H9 (cell line): ENCODE measurements around the gene MPG. TPM values are rescaled to one million over a fixed set of nuclear protein-coding genes. Genes with fewer than 3 reads are reported as not detected.

Experiments used
- DNase-seq: peaks from one replicate; pipeline ENCODE4 v3.0.0-alpha.2; 2017
- H2AFZ ChIP-seq: one replicate; pipeline ENCODE4 v1.6.1; 2013; ENCODE audit warnings: mild to moderate bottlenecking, low read length, control low read depth, moderate library complexity
- H2AK5ac ChIP-seq: 2 replicates; pipeline ENCODE4 v1.6.1; 2013; ENCODE audit warnings: low read length, control low read depth, mixed read lengths; ENCODE audit not compliant: insufficient read length
- H2BK120ac ChIP-seq: one replicate; pipeline ENCODE4 v1.6.1; 2013; ENCODE audit warnings: low read depth, mild to moderate bottlenecking, low read length, control low read depth, inconsistent platforms; ENCODE audit not compliant: poor library complexity, severe bottlenecking
- H2BK12ac ChIP-seq: 2 replicates; pipeline ENCODE4 v1.6.1; 2013; ENCODE audit warnings: low read length, control low read depth, mixed read lengths, low read depth; ENCODE audit not compliant: insufficient read length
- H2BK15ac ChIP-seq: 2 replicates; pipeline ENCODE4 v1.6.1; 2013; ENCODE audit warnings: low read depth, low read length, control low read depth
- H2BK20ac ChIP-seq: one replicate; pipeline ENCODE4 v1.6.1; 2013; ENCODE audit warnings: low read depth, mild to moderate bottlenecking, low read length, control low read depth, inconsistent platforms; ENCODE audit not compliant: poor library complexity, severe bottlenecking
- H2BK5ac ChIP-seq: 2 replicates; pipeline ENCODE4 v1.6.1; 2013; ENCODE audit warnings: low read length, control low read depth, mixed read lengths; ENCODE audit not compliant: insufficient read length
- H3K14ac ChIP-seq: 2 replicates; pipeline ENCODE4 v1.6.1; 2013; ENCODE audit warnings: low read length, control low read depth; ENCODE audit not compliant: insufficient read depth
- H3K18ac ChIP-seq: 2 replicates; pipeline ENCODE4 v1.6.1; 2013; ENCODE audit warnings: low read depth, mild to moderate bottlenecking, mixed read lengths, low read length, control low read depth; ENCODE audit not compliant: insufficient read length
- H3K23ac ChIP-seq: 2 replicates; pipeline ENCODE4 v1.6.1; 2013; ENCODE audit warnings: low read length, control low read depth, mixed read lengths, low read depth; ENCODE audit not compliant: insufficient read length
- H3K23me2 ChIP-seq: 2 replicates; pipeline ENCODE4 v1.6.1; 2013; ENCODE audit warnings: low read depth, mild to moderate bottlenecking, mixed read lengths, low read length, control low read depth; ENCODE audit not compliant: insufficient read length, poor library complexity, severe bottlenecking
- H3K27ac ChIP-seq: 2 replicates; pipeline ENCODE4 v1.5.1; 2013; ENCODE audit warnings: low read length, control low read depth, mixed read lengths, low read depth; ENCODE audit not compliant: insufficient read length
- H3K27me3 ChIP-seq: 2 replicates; pipeline ENCODE4 v1.6.1; 2013; ENCODE audit warnings: low read length, control low read depth, inconsistent platforms; ENCODE audit not compliant: insufficient read depth
- H3K4ac ChIP-seq: 2 replicates; pipeline ENCODE4 v1.6.1; 2013; ENCODE audit warnings: low read depth, mild to moderate bottlenecking, control low read depth, inconsistent platforms, low read length, moderate library complexity
- H3K4me1 ChIP-seq: 2 replicates; pipeline ENCODE4 v1.6.1; 2013; ENCODE audit warnings: low read length, control low read depth, inconsistent platforms; ENCODE audit not compliant: insufficient read depth
- H3K4me2 ChIP-seq: 2 replicates; pipeline ENCODE4 v1.6.1; 2013; ENCODE audit warnings: low read length, control low read depth, mixed read lengths; ENCODE audit not compliant: insufficient read length, insufficient read depth
- H3K56ac ChIP-seq: 2 replicates; pipeline ENCODE4 v1.6.1; 2013; ENCODE audit warnings: low read depth, mild to moderate bottlenecking, mixed read lengths, low read length, control low read depth; ENCODE audit not compliant: insufficient read length
- H3K79me1 ChIP-seq: 2 replicates; pipeline ENCODE4 v1.6.1; 2013; ENCODE audit warnings: low read depth, mild to moderate bottlenecking, moderate library complexity, low read length, control low read depth, inconsistent platforms; ENCODE audit not compliant: insufficient read depth, poor library complexity, severe bottlenecking
- H3K79me2 ChIP-seq: 2 replicates; pipeline ENCODE4 v1.6.1; 2013; ENCODE audit warnings: low read length, control low read depth, inconsistent platforms; ENCODE audit not compliant: insufficient read depth
- H3K9ac ChIP-seq: 2 replicates; pipeline ENCODE4 v1.6.1; 2013; ENCODE audit warnings: low read length, control low read depth, mixed read lengths; ENCODE audit not compliant: insufficient read length; ENCODE audit errors: extremely low read depth
- H3K9me3 ChIP-seq: one replicate; pipeline ENCODE4 v1.6.1; 2013; ENCODE audit warnings: low read depth, low read length, inconsistent platforms; ENCODE audit not compliant: control insufficient read depth
- H3T11ph ChIP-seq: one replicate; pipeline ENCODE4 v1.6.1; 2013; ENCODE audit warnings: mild to moderate bottlenecking, low read length, control low read depth, inconsistent platforms
- H4K20me1 ChIP-seq: one replicate; pipeline ENCODE4 v1.6.1; 2013; ENCODE audit not compliant: control insufficient read depth, insufficient read length, insufficient read depth
- H4K5ac ChIP-seq: 2 replicates; pipeline ENCODE4 v1.6.1; 2013; ENCODE audit warnings: low read depth, mild to moderate bottlenecking, mixed read lengths, low read length, control low read depth; ENCODE audit not compliant: insufficient read length
- H4K8ac ChIP-seq: replicated peaks from 2 replicates; pipeline ENCODE4 v1.6.1; 2013; ENCODE audit warnings: low read length, control low read depth, mixed read lengths, low read depth; ENCODE audit not compliant: insufficient read length
- H4K91ac ChIP-seq: 2 replicates; pipeline ENCODE4 v1.6.1; 2013; ENCODE audit warnings: low read depth, mild to moderate bottlenecking, moderate library complexity, mixed read lengths, low read length, control low read depth; ENCODE audit not compliant: insufficient read length
- H3K27ac Mint-ChIP-seq, 3 experiments: 2 replicates in 2 of 3; 3 replicates in 1 of 3; pipeline ENCODE4 v1.8.0; 2020 to 2021; ENCODE audit warnings: mixed read lengths in 3 of 3, mild to moderate bottlenecking in 1 of 3, moderate library complexity in 1 of 3
- H3K27me3 Mint-ChIP-seq: 2 replicates; pipeline ENCODE4 v1.8.0; 2021; ENCODE audit warnings: low read depth, mild to moderate bottlenecking, moderate library complexity, mixed read lengths
- H3K36me3 Mint-ChIP-seq, 3 experiments: 2 replicates in 2 of 3; 3 replicates in 1 of 3; pipeline ENCODE4 v1.8.0; 2020 to 2021; ENCODE audit warnings: low read depth in 3 of 3, mixed read lengths in 3 of 3; ENCODE audit not compliant: insufficient read depth in 1 of 3
- H3K4me1 Mint-ChIP-seq, 2 experiments: 2 replicates each; pipeline ENCODE4 v1.8.0; 2020; ENCODE audit warnings: mixed read lengths in 2 of 2
- H3K4me3 Mint-ChIP-seq, 2 experiments: 2 replicates in 1 of 2; 3 replicates in 1 of 2; pipeline ENCODE4 v1.8.0; 2020 to 2021; ENCODE audit warnings: mild to moderate bottlenecking in 2 of 2, mixed read lengths in 2 of 2, moderate library complexity in 1 of 2
- H3K9me3 Mint-ChIP-seq, 2 experiments: 2 replicates in 1 of 2; 3 replicates in 1 of 2; pipeline ENCODE4 v1.8.0; 2020; ENCODE audit warnings: mild to moderate bottlenecking in 2 of 2, mixed read lengths in 2 of 2, moderate library complexity in 1 of 2
- WGBS: extraction: QIAGEN DNeasy Blood & Tissue Kit; methylation state at CpG from one replicate; pipeline ENCODE4 v1.1.7; 2013; ENCODE audit warnings: missing lambda C conversion rate, low lambda C conversion rate, mixed read lengths; ENCODE audit not compliant: insufficient read length; ENCODE audit errors: extremely low coverage; 5-methylcytosine and 5-hydroxymethylcytosine counted together
- total RNA-seq: library from RNA; stranded (reverse); gene quantifications from 2 replicates; pipeline ENCODE4 v1.2.1, GENCODE V29; 2021
- TF ChIP-seq, protein P1 (sequence below): fragments of 200-600 bp; sonication (generic); conservative IDR thresholded peaks from 3 replicates; pipeline ENCODE4 v1.8.0; 2021; ENCODE audit warnings: antibody characterized with exemption, mild to moderate bottlenecking

Gene MPG
- total RNA-seq, 1 experiment from 2014 or later, result 39.1 TPM

- no peak overlapping the region for H4K8ac ChIP-seq
- H3K27me3 ChIP-seq, result no peaks in the 10 kb centered on the region
- H3K18ac ChIP-seq, result no peak overlapping the region
- H2BK15ac ChIP-seq, result no peak overlapping the region
- no peaks in the 10 kb centered on the region for H3K9me3 Mint-ChIP-seq
- peaks cover 47 to 50% of the 10 kb centered on the region in 2 experiments for H3K4me1 Mint-ChIP-seq
- DNase-seq, result no peak
- no peak overlapping the region for H3K56ac ChIP-seq
- H3K23ac ChIP-seq, result no peak overlapping the region
- peaks cover 3% of the 10 kb centered on the region; the same call in 1 of the 2 replicates for H3K4me1 ChIP-seq
- WGBS, result no CpG with 5 or more reads among the region's 5 CpGs
- no peaks in the 10 kb centered on the region; the same call in 1 of the 2 replicates for H3K79me2 ChIP-seq
- TF ChIP-seq, protein P1, sequence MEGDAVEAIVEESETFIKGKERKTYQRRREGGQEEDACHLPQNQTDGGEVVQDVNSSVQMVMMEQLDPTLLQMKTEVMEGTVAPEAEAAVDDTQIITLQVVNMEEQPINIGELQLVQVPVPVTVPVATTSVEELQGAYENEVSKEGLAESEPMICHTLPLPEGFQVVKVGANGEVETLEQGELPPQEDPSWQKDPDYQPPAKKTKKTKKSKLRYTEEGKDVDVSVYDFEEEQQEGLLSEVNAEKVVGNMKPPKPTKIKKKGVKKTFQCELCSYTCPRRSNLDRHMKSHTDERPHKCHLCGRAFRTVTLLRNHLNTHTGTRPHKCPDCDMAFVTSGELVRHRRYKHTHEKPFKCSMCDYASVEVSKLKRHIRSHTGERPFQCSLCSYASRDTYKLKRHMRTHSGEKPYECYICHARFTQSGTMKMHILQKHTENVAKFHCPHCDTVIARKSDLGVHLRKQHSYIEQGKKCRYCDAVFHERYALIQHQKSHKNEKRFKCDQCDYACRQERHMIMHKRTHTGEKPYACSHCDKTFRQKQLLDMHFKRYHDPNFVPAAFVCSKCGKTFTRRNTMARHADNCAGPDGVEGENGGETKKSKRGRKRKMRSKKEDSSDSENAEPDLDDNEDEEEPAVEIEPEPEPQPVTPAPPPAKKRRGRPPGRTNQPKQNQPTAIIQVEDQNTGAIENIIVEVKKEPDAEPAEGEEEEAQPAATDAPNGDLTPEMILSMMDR, result no peak
- peak overlapping the region; percentile 70 for H3K4me2 ChIP-seq
- no peak overlapping the region for H2BK120ac ChIP-seq
- H3K36me3 Mint-ChIP-seq, result no peaks in the 10 kb centered on the region; a peak in 1 of 7 replicates
- peaks cover 1% of the 10 kb centered on the region; the same call in 1 of the 2 replicates for H3K27me3 Mint-ChIP-seq
- H3K9me3 ChIP-seq, result no peaks in the 10 kb centered on the region
- no peak overlapping the region for H2BK12ac ChIP-seq
- H4K5ac ChIP-seq, result no peak overlapping the region
- H2BK5ac ChIP-seq, result no peak overlapping the region
- H2AK5ac ChIP-seq, result no peak overlapping the region
- H3T11ph ChIP-seq, result no peak overlapping the region
- no peak overlapping the region for H3K14ac ChIP-seq
- H4K91ac ChIP-seq, result no peak overlapping the region
- H3K23me2 ChIP-seq, result peaks cover 10% of the 10 kb centered on the region
- H2AFZ ChIP-seq, result no peak overlapping the region
- no peaks in the 10 kb centered on the region for H3K79me1 ChIP-seq
- no peak overlapping the region for H3K9ac ChIP-seq
- H2BK20ac ChIP-seq, result no peak overlapping the region
- H3K27ac ChIP-seq, result no peak overlapping the region
- H3K4me3 Mint-ChIP-seq, result peak overlapping the region; percentile 77 to 87
- H3K4ac ChIP-seq, result no peak overlapping the region
- H4K20me1 ChIP-seq, result no peaks in the 10 kb centered on the region
- H3K27ac Mint-ChIP-seq, result peak overlapping the region in 1 of 3 experiments; percentile 64; a peak in 2 of 7 replicates
Observed at GRCh38 chr16:71210-71539, 6.8 kb upstream of the MPG start.
